ENCODE results near the gene PLD6.

DNA sequence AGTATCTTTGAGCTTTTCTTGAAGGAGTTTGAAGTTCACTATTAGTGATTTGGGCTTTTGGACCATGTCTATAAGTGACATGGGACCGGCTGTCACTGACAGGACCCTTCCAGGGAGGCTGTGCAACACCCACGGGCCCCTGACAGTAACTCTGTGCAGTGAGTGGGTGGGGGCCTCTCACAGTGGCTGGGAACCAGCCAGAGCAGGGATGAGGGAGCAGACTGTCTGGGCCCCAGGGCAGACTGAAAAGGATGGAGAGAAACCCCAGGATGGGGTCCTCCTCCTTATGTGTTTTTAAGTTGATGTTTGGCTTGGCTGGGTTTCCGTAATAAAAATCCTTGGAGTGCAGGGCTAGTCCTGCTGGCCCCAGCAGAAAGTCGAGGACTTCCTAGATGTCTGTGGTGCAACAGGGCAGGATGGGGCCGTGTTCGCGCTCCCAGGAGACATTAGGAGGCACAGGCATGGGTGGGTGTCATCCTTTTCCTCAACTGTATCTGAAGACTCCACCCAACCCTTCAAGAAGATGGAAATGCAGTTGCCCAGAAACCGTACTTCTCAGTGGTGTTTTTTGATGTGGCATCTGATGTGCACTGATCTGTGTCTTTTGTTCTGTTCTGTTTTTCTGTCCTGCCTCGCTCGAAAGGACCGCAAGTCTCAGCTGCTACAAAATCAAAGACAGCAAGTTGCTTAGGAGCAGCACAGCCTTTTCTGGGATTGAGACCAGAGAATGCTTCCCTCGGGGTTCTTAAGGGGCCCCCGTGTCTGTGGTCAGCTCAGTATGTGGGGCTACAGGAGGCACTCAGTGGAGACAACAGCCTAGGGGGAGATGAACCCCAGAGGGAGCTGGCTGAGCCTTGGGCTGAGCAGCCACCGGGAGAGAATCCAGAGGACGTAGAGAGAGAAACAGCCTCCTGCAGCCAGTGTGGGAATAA is 24.2 kb downstream of the PLD6 start:
- TF ChIP-seq CTCF (IDR thresholded peaks at IDR 0.05; ENCODE audit: insufficient read depth, low read length, poor library complexity, severe bottlenecking) (no peak), EZH2phosphoT487 (conservative IDR thresholded peaks at IDR 0.05; ENCODE audit: low read length) (no peak)
